ENCODE data around the gene RIMOC1.

DNA sequence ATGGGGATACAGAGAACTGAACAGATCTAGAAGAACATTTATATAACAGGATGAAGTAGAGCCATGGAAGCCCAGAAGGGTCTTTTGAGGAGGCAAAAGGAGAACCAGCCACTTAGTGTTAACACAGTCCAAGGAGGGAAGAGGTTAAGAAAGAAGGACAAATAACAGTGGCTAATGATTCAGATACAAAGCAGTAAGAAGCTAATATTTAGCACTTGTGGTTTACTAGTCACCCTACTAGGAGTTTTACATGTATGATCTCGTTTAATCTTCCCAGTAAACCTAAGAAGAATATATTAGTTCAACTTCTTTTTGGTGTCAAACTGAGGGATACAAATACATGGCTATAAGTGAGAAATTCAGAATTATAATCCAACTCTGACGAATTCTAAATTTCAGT is 28.6 kb downstream of the RIMOC1 start:
- TF ChIP-seq, protein P1, sequence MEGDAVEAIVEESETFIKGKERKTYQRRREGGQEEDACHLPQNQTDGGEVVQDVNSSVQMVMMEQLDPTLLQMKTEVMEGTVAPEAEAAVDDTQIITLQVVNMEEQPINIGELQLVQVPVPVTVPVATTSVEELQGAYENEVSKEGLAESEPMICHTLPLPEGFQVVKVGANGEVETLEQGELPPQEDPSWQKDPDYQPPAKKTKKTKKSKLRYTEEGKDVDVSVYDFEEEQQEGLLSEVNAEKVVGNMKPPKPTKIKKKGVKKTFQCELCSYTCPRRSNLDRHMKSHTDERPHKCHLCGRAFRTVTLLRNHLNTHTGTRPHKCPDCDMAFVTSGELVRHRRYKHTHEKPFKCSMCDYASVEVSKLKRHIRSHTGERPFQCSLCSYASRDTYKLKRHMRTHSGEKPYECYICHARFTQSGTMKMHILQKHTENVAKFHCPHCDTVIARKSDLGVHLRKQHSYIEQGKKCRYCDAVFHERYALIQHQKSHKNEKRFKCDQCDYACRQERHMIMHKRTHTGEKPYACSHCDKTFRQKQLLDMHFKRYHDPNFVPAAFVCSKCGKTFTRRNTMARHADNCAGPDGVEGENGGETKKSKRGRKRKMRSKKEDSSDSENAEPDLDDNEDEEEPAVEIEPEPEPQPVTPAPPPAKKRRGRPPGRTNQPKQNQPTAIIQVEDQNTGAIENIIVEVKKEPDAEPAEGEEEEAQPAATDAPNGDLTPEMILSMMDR (conservative IDR thresholded peaks at IDR 0.05; ENCODE audit: low read depth, low read length) = no peak
- TF ChIP-seq EZH2 (IDR thresholded peaks at IDR 0.05; ENCODE audit: borderline replicate concordance, low read depth, low read length, poor library complexity, severe bottlenecking) = no peak

All from A673 (cell line).